Urothelium cell line (cell line): ENCODE data around the gene TXNIP.

Experiments used
- DNase-seq: peaks from one replicate; pipeline ENCODE4 v3.0.0; 2011; ENCODE audit warnings: low spot score, mixed read lengths
- FAIRE-seq: peaks from 2 replicates; lab custom pipeline; 2011; peaks lifted over from hg19 to GRCh38; lab: Jason Lieb, UNC

Gene TXNIP

DNA sequence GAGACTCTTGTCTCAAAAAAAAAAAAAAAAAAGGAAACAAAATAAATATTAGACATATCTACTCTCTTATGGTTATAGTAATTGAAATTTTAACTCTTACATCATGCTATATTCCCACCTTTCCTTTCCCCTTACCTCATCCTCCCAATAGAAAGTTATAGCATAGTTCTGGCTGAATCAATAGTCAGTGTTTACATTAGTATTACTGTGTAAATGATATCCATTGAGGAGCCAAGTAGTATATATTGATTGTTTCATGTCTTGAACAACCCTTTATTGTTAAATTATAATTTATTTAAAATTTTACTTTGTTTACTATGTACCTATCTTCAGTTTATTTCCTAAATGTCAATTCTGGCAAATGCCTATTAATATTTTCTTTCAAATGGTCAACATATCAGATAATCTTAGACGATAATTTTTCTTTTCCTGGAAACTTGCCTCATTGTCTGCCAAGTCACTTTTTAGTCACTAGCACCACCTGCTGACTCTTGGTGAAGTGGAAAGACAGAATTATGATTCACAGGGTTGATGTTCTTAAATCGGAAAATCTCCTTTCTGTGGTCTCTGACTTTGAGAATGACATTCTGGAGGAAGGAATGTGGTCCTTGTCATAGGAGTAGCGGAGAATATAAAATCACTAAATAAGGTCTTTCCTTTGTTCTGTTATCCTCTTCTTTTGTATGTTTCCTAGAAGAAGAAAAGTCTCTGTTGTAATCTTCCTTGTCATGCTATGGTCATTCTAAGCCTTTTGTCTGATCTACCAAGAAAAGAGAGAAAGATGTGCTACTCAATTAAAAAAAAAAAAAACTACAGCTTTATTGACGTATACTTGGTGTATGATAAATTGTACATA lies 16.6 kb upstream of the TXNIP start:
- FAIRE-seq (no peak), DNase-seq (peak; percentile 68)

DNA sequence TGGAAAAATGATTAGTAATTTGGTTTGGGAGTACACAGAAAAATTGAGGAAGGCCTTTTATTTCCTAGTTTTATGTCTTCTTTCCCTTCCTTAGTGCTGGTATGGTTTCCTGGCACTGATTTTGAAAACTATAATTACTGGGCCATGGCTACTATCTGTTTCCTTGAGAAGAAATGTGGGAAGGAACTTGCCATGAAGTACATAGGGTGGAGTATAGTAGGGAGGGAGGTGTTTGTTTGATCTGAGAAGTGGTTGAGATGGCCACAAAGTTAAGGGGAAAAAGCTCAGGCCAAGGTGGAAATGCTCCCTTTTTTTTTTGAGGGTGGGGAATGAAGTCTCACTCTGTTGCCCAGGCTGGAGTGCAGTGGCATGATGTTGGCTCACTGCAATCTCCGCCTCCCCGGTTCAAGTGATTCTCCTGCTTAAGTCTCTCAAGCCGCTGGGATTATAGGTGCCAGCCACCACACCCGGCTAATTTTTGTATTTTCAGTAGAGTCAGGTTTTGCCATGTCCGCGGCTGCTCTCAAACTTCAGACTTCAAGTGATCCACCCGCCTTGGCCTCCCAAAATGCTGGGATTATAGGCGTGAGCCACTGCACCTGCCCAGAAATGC lies 13.9 kb upstream of the TXNIP start:
- FAIRE-seq = no peak
- no peak for DNase-seq

DNA sequence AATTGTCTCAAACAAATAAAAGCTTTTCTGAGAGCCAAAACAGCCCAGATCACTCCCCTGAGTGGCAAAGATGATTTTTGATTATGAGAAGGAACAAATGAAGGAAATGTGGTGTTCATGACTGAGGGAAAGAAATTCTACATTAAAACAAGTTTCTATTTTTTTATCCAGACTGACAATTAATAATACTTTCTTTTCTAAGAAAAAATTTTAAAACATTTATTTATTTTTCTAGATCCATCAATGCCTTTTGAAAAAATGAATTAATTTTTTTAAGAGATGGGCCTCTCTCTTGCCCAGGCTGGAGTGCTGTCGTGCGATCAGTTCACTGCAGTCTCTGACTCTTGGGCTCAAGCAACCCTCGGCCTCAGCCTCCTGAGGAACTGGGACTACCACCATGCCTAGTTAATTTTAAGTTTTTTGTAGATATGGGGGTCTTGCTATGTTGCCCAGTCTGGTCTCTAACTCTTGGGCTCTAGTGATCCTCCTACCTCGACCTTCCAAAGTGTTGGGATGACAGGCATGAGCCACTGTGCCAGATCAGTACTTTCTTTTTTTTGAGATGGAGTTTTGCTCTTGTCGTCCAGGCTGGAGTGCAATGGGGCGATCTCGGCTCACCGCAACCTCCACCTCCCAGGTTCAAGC lies 11.2 kb upstream of the TXNIP start:
- FAIRE-seq = no peak
- no peak for DNase-seq

DNA sequence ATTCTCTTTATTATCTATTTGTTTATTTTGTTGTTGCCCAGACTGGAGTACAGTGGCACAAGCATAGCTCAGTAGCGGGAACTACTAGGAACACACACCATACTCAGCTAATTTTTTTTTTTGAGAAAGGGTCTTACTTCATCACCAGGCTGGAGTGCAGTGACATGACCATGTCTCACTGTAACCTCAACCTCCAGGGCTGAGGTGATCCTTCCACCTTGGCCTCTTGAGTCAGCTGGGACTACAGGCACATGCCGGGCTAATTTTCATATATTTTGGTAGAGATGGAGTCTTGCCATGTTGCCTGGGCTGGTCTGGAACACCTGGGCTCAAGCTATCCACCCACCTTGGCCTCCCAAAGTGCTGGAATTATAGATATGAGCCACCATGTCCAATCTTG lies 5.3 kb upstream of the TXNIP start:
- FAIRE-seq = no peak
- DNase-seq = no peak

DNA sequence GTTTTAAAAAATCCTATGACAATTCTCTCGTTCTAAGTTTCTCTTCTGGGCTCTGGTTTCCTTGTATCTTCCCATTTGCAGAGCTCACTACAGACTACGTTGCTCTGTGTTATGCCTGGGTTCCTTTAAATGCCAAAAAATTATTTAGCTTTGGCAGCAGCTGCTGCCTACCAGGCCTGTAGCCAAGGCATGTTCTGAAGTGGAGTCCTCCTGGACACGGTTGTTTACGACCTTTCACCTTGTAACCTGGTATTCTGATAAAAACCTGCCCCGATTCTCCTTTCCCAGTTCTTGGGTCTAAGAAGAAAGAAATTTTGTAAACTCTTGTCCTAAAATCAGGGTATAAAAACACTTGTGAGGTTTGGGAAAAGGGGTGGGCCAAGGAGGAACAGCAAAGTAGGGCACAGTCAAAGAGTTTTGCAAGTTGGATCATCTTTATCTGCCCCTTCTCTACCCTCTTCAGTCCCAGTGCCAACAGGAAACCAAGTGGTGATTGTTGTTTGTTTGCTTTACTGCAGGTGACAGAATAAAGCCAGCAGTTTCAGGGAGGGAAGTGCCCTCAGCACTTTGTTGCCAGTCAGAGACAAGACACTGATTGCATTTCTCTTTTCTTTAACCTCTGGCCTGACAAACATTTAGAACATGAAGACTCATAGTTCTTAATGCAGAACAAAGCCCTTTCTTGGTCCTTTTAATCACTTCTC lies 3.1 kb upstream of the TXNIP start:
- no peak for FAIRE-seq
- no peak for DNase-seq

DNA sequence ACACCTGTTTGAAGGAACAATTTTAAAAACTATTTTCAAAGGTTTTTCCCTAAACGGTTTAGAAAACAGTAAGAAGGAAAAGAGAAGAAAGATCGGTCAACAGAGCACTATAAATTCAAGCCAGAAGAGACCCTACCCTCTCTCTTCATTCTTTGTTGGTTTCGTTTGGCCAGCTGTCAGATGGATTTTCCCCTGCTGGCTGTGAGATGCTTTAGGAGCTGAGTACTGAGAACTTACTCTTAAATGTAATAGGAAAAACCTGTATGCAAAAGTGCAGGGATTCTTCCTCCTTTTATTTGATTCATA lies 1.3 kb upstream of the TXNIP start:
- DNase-seq (no peak), FAIRE-seq (no peak)

DNA sequence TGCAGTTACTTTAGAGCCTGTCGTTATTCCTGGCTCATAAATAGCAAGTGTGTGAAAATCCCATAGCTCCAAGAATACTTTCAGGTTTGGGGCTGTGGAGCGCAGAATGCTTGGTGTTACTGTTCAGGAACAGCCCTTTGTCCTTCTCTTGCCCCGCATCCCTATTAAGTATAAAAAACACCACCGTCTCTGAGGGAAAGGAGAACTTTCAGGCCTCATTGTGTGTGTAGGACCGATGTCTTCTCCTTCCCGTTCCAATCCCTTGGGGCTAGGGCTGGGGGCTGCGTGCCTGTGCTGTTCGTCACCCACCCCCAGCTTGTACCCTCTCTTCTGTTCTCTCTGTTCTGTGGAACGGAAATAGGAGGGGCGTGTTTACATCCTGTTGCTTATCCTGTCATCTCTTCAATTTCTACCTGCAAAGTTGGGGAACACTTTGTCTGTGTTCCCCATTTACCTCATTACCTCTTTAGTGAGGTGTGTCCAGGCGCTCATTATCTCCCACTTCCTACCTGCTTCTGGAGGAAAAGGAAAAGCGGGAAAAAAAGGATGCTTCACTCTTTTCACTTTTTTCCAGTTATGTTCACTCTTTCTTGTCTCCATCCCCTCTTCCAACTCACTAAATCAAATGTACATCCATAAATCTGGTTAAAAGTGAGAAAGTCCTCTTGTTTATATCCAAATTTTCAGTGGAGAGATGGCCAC lies 788 bp upstream of the TXNIP start:
- FAIRE-seq (no peak), DNase-seq (no peak)

DNA sequence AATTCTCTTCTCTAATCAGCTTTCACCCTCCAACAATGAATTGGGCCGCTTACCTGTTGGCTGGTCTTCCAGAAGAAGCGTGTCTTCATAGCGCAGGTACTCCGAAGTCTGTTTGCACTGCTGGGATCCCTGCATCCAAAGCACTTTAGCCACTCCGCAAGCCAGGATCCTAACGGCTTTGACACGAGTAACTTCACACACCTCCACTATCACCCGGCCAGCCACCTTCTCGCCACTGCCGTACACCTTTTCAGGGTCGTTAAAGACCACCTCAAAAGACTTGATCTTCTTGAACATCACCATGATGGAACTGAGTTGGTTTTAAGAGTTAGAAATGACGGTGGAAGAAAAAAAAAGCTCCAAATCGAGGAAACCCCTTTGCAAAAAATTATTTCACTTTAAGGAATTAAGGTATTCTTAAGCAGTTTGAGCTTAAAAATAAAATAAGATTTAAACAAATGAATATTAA lies 381 bp downstream of the TXNIP start:
- DNase-seq = peak; percentile 27
- FAIRE-seq = no peak

DNA sequence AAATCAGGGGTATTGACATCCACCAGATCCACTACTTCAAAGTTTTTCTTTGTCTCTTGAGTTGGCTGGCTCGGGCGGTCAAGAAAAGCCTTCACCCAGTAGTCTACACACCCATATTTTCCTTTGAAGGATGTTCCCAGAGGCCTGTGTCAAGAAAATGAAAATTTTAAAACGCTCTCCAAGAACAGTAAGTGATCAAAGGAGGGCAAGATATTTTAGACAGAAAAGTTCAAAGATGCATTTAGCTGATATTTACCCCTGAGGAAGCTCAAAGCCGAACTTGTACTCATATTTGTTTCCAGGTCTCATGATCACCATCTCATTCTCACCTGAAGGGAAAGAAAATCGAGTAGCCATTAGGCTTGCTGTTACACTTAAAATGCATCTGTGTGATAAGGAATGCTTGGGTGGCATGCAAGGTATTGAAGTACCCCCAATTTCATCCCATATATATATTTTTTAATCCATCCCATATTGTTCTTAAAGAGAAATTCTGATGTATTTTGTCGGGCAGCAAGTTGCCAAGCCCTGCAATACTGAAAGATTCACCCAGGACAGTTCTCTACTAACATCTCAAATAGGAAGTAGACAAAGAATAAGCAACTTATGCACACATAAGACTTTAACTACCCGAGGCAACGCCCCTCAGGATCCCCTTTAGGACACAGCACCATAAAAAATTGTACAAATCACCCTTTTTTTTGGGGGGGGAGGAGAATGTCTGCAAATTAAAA lies 1.1 kb downstream of the TXNIP start:
- FAIRE-seq = no peak
- no peak for DNase-seq

DNA sequence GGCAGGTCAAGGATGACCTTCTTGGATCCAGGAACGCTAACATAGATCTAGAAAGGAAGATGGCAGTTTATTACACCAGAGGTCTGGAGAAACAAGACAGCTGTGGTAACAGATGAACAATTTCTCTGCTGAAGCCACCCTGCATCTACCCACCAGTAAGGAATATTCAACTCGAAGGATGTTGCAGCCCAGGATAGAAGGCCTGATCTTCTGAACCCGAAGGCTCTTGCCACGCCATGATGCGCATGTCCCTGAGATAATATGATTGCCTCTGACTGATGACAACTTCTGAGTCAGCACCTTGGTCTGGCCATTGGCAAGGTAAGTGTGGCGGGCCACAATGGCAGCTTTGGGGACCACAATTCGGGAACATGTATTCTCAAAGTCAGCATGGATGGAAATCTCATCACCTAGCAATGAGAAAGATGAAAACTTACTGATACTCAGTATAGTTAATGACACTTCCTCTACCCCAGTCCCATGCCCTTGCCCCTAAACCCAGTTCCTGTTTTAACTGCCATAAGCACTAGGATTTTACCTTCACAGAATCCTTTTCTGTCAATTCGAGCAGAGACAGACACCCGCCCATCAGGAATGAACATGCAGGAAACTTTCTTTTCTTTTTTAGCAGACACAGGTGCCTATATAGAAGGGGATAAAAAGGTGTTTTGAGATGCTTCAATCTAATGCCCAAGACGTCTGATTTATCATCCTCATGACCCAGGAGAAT lies 1.8 kb downstream of the TXNIP start:
- FAIRE-seq (no peak), DNase-seq (no peak)

DNA sequence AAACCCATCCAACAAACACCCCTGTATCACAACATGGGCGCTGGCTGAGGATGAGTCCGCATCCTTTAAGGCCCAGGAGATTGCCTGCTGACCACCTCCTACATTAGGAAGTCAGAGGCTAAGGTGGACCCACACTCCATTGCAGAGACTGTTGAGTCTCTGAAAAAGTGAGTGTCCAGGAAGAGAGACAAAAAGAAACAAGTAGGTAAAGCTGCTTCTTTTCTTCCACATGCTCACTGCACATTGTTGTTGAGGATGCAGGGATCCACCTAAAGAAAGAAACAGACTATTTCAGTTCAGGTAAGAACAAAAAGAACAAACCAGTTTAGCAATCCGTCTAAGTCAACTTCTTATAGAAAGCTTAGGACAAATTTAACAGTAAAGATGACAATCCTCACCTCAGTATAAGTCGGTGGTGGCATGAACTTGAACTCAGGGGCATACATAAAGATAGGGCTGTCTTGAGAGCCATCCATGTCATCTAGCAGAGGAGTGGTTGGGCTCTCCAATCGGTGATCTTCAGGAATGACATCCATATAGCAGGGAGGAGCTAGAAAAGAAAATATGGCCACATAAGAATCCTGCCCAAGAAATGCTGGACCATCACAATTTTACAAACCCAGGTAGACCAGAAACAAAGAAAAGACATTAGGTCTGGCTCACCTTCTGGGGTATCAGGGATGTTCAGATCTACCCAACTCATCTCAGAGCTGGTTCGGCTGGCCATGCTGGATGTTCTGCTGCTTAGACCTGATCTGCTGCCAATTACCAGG lies 2.6 kb downstream of the TXNIP start:
- no peak for DNase-seq
- no peak for FAIRE-seq

DNA sequence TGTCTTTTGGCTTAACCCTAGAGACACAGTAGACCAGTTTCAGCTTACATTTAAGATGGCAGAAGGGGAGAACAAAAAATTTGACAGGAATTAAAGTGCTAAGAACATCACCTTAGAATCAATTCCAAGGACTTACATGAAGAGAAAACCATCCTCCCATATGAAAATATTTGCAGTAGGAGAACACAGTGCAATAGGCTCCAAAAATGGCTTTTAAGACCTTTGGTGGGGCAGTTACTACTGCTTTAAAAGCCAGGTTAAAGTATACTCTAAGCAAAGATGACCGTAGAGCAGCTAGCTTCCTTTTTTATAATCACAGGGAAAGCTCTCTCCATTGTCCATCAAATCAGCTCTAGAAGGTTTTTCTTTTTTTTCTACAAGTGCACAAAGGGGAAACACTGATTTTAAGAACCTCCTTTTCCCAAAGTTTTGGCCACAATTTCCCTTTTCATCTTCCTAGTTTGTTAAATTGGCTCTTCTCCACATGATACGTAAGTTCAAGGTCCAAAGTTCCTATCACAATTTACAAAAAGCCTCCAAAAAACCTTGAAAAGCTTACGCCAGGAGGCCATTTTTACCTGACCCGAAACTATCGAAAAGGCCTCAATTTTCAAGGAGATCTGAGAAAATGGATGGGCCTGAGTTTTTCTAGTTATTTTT lies 3.3 kb downstream of the TXNIP start:
- DNase-seq = no peak
- FAIRE-seq = no peak

DNA sequence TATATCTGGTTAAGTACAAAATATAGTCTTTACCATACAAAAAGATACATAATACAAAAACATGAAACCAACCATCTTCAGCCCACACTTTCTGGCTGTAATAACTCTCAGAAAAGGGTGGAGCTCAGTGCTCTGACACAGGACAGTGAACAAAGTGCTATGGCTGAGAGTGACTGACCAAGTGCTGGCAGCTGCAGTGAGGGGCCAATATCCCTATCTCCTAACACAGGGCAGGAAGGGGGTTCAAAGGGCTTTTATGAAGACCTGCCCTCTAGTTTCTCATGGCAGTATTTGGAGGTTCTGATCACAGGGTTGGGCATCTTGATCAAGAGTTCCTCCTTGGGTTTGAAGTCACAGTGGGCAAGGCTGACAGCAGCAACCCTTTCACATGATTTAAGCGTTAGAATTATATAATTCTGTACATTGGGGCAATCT lies 3.9 kb downstream of the TXNIP start:
- FAIRE-seq (no peak), DNase-seq (no peak)

DNA sequence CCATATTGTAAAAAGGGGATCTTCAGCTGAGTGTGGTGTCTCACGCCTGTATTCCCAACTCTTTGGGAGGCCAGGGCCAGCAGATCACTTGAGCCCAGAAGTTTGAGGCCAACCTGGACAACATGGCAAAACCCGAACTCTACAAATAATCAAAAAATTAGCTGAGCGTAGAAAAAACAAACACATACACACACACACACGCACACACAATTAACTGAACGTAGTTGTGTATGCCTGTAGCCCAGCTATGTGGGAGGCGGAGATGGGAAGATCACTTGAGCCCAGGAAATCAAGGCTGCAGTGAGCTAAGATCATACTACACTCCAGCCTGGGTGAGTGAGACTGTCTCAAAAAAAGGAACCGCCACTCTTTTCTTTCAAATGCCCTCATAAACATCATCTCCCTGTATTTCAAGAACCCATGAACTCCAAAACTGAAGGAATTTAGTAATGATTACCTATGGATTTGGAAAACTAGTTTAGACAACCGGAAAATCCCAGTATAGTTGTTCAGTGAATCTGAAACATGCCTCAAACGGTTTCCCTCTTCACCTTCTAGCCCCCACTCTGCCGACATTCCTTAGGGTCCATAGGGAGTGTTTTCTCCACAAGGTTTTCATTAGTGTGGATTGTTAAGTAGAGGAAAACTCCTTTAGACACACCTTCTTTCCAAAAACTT lies 4.5 kb downstream of the TXNIP start:
- DNase-seq (no peak), FAIRE-seq (no peak)

DNA sequence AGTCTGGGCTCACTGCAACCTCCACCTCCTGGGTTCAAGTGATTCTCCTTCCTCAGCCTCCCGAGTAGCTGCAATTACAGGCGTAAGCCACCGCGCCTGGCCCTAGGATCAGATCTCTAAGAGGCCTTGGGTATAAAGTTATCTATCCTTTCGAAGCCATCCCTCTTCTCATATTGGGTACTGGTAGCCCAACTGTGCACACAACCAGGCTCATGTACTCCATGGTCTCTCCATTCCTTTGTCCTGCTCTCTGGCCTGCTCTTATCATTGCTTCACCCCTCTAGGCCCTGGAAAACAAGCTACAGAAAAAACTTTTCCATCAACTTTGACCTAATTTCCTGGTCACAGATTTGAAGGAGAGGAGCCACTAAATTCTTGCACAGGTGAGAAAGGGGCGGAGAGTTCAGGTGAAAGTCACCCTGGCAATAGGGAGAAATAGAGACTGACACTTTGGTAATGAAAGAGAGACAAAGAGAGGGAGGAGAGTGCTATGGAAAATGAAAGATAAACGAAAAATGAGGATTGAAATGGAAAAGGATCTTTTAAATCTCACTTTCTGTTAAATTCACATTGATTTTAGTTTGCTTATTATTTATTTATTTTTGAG lies 6.0 kb downstream of the TXNIP start:
- FAIRE-seq (no peak), DNase-seq (no peak)

DNA sequence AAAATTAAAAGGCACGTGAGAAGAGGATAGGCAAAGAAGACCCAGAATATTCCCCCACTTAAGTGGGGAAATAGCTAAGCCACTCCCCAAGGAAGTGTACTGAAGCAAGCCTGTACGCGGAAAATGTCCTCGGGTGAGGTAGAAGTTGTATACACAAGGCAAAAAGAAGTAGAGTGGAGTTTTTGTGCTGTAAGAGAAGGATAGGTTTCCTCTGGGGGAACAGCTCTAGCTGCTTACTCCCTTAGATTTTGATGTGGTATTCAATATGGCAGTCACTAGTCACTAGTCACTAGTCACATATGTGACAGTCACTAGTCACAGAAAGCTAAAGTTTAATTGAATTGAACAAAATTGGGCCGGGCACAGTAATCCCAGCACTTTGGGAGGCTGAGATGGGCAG lies 7.6 kb downstream of the TXNIP start:
- FAIRE-seq = no peak
- no peak for DNase-seq

DNA sequence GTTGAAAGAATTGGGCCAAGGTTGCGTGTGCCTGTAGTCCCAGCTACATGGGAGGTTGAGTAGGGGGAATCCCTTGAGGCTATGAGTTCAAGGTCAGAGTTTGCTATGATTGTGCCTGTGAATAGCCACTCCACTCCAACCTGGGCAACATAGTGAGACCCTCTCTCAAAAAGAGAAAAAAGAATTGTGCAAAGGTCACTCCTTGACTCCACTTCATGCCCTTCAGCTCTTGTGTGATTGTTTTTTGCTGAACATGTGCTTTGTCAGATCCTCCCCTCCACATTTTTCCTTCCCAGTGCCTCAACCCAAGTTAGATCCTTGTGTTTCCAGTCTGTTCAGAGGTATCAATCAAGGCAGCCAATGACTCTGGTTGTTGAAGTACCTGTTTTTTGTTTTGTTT lies 8.5 kb downstream of the TXNIP start:
- FAIRE-seq (no peak), DNase-seq (no peak)
